ES-I3 (cell line): Measurements from ENCODE around the gene PI16.

ENCODE experiments used
- H3K36me3 ChIP-seq: 2 replicates; pipeline ENCODE4 v1.6.1; 2013; ENCODE audit warnings: mild to moderate bottlenecking, low read length, control low read depth, moderate library complexity; ENCODE audit not compliant: insufficient read depth
- H3K4me1 ChIP-seq: 2 replicates; pipeline ENCODE4 v1.6.1; 2013; ENCODE audit warnings: mild to moderate bottlenecking, control low read depth, low read length; ENCODE audit not compliant: insufficient read depth
- H3K9ac ChIP-seq: 2 replicates; pipeline ENCODE4 v1.6.1; 2013; ENCODE audit warnings: low read depth, mild to moderate bottlenecking, low read length, moderate library complexity
- H3K9me3 ChIP-seq: 2 replicates; pipeline ENCODE4 v1.6.1; 2013; ENCODE audit warnings: mild to moderate bottlenecking, low read length, moderate library complexity; ENCODE audit not compliant: control insufficient read depth, insufficient read depth

The PI16 gene

DNA sequence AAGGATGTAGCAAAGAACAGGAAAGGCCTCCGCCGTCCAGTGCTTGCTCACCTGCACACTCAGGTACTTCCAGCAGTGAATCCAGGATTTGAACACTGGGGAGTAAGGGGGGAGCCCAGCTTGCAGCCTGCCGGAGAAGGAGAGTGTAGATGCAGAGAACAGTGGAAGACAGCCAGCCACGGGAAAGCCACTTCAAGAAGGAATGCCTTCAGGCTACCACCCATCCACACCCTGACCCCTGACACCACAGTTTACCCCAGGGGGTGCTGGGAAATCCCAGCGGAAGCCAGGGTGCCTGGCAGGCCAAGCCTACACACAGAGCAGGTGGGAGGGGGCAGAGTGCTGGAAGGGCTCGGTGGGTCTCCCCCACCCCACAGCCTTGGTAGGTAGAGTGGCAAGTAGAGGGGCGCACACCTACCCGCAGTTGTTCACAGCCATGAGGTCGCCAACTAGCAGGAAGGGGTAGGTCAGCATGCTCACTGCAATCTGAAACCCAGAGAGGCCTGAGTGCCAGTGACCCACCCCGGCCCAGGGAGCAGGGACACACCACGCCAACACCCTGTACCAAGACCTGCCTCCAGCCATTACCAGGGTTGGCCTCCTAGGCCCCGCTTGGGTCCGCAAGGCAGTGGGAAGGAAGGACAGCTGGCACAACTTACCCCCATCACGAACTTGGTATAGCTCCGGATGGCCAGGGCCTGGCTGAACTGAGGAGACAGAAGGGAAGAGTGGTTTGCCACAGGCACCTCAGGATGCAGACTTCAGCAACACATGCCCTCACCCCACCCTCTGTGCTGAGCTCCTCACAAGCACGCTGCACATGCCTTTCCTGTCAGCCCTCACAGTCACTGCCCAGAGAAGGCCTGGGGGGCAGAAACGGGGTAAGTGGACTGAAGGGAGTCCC is 15.7 kb downstream of the PI16 start:
- Histone ChIP-seq H3K9ac (no peak overlapping the region), H3K9me3 (no peaks in the 10 kb centered on the region), H3K36me3 (peaks cover 46% of the 10 kb centered on the region), H3K4me1 (no peaks in the 10 kb centered on the region)

DNA sequence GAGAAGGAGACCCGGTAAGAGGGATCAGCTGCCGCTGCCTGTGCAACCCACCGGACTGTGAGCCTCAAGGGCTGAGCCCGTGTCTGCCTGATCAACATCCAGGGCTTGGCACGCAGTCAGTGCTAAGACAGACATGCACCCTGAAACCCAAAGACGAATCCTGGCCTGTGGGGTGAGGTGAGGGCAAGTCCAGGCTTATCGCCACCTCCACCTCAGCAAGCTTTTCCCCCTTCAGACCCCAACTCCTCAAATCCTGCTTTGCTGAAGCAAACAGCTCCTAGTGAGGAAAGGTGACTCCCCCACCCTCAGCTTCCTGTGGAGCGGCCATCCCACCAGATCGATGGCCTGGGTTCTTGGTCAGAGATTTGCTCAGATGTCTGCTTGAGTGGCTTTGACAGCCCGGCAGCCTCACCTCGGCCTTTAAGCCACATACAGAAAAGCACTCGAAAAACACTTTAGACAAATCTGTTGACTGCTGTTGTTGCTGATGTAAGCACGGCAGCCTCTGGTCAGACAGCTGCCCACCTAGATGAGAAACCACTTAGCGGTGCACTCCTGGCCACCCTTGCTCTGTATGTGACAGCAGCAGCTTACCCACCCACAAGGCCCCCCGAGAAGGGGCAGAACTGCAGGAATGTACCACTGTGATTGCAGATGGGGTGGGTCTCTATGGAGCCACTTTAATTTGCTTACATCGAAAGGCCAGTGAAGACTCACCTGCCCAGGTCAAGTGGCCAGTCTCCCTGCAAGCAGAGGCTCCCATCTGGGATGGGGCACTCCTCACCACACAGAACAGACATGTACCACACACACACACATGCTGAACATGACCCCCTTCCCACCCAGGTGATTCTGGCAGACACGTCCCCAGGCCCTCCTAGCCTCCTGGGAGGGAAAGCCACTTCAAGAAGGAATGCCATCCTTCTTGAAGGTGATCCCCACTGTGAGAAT is 16.6 kb downstream of the PI16 start:
- no peaks in the 10 kb centered on the region for H3K4me1 ChIP-seq
- no peak overlapping the region for H3K9ac ChIP-seq

DNA sequence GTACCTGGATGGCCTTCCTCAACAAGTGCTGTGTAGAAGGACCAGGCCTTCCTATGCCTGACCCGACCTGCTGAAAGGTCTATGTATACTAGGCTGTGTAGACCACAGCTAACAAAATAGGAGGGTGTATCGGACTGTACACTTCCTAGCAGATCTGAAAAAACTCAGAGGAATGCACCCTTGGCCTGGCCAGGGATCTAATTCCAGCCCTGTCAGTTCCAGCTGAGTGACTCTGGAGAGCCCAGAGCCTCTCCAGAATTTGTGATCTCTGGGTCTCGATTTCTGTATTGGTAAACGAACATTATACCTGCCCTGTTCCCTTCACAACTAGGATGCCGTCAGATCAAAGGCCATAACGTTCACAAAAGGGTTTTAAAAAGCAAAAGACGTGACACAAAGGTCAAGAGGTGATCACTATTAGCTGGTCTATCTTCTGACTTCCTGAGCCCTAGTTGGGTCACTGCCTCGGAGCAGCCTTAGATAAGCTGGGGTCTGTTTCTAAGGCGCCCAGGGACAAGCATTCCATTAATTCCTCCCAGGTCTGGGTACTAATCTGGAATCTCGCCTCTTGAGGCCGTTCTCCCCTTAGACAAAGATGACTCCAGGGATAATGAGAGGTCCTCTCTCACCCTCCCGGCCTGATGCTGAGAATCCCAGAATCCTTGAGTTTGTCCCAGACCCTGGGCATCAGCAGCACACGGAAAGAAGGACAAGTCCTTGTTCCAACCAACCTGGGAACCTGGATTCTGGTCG is 17.6 kb downstream of the PI16 start:
- Histone ChIP-seq H3K4me1 (no peaks in the 10 kb centered on the region), H3K9me3 (no peaks in the 10 kb centered on the region), H3K36me3 (peaks cover 51% of the 10 kb centered on the region), H3K9ac (no peak overlapping the region)

More for the DNA sequence above, 16.6 kb downstream of the PI16 start:
- no peaks in the 10 kb centered on the region for H3K9me3 ChIP-seq
- peaks cover 51% of the 10 kb centered on the region for H3K36me3 ChIP-seq

DNA sequence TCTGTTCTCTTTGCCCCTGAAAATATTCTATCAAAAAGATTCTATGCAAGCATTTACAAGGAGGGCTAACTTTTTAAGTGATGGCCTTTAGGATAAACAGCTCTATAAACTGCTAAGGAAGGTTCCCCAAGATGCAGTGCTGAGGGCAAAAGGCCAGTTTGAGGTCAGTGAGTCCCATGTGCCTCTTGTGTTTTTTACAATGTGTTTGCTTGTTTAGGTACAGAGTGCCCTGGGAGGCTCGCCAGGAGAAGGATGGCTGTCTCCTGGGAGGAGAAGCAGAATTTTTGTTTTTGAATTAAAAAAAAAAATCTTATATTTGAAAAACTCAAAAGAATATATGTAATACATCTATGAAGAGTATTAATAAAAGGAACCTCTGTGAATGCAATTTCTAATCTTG is 18.7 kb downstream of the PI16 start:
- Histone ChIP-seq H3K9me3 (no peaks in the 10 kb centered on the region), H3K9ac (no peak overlapping the region), H3K4me1 (no peaks in the 10 kb centered on the region), H3K36me3 (peaks cover 52% of the 10 kb centered on the region)

DNA sequence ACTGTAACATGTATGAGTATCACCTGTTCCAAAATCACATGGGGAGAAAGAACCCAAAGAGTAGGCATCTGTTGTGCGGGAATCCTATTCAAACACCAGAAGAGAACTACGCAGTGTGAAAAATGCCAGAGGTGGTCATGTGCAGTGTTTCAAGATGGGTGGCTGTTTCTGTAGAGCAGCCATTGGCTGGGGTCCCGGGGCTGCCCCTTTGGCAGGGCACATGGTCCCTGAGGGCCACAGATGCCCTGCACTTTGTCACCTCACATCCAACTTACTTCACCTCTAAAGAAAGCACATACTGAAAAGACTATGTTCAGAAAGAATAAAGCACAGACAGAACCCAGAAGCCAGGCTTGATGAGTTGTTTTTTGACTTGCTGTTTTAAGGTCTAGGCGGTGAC is 19.1 kb downstream of the PI16 start:
- no peaks in the 10 kb centered on the region for H3K9me3 ChIP-seq
- no peak overlapping the region for H3K9ac ChIP-seq
- peaks cover 54% of the 10 kb centered on the region for H3K36me3 ChIP-seq
- no peaks in the 10 kb centered on the region for H3K4me1 ChIP-seq

DNA sequence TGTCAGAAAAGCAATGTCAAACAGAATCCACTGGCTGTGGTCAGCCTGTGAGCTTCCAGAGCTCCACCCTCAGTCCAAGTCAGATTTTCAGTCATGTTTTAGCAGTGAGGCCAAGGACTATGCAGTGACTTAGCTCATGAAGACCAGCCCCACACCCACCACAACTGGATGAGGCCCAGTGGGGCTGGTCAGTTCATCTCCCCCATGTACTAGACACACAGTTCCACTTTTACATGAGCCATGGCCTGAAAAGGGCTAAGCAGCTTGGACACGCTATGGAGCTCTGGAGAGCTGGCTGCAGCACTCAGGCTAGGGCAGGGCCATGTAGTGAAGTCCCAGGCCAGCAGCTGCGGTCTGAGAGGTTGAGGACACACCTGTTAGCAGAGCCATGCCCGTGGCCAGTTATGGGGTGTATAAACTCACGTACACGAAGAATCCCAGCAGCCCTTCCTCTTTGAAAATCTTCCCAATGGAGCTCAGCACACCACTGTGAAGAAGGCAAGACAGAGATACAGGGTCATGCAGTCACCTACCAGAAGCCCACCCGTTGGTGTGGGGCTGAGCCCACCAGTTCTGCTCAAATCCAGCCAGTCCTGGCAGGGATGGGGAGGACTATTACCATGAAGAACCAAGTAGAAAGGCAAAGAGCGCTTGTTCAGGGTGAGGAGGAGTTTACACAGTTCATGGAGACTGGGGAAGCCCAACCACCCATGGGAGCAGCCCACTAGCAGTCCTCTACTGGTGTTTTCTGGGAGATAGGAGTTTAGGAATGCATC is 20.9 kb downstream of the PI16 start:
- Histone ChIP-seq H3K9me3 (no peaks in the 10 kb centered on the region), H3K4me1 (peaks cover 3% of the 10 kb centered on the region; the same call in 1 of the 2 replicates), H3K36me3 (peaks cover 38% of the 10 kb centered on the region), H3K9ac (no peak overlapping the region)

DNA sequence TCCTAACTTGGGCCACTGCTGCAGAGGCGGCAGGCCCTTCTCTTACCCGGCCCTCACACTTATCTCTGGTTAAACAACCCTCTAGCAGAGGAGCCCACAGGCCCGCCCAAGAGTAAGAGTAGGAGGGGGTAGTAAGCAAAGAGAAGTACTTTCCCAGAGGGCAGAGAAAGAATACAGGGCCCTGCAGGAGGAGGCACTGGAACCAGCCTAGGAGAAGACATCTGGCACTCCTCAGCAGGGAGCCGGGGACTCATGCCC is 21.4 kb downstream of the PI16 start:
- H3K36me3 ChIP-seq = peaks cover 35% of the 10 kb centered on the region

DNA sequence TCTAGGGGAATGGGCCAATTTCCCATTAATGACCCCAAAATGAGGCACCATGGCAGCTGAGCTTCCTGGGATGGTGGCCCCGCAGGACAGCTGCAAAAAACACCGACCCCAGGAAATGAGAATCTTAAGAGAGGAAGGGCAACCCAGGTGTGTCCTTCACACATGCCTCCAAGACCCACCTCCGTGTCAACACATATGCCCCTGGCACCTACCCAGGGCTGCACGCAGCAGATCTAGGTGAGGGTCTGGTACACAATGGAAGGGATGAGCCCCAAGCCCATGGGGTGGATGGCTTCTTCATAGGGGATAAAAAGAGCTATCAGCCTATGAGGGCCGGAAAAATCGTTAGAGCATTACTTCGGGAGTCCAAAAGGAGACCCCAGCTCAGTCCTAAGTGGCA is 22.0 kb downstream of the PI16 start:
- peaks cover 7% of the 10 kb centered on the region for H3K4me1 ChIP-seq
- no peak overlapping the region for H3K9ac ChIP-seq
- H3K9me3 ChIP-seq = no peaks in the 10 kb centered on the region
- H3K36me3 ChIP-seq = peaks cover 30% of the 10 kb centered on the region

More for the DNA sequence above, 21.4 kb downstream of the PI16 start:
- Histone ChIP-seq H3K9ac (no peak overlapping the region), H3K4me1 (peaks cover 3% of the 10 kb centered on the region; the same call in 1 of the 2 replicates), H3K9me3 (no peaks in the 10 kb centered on the region)

DNA sequence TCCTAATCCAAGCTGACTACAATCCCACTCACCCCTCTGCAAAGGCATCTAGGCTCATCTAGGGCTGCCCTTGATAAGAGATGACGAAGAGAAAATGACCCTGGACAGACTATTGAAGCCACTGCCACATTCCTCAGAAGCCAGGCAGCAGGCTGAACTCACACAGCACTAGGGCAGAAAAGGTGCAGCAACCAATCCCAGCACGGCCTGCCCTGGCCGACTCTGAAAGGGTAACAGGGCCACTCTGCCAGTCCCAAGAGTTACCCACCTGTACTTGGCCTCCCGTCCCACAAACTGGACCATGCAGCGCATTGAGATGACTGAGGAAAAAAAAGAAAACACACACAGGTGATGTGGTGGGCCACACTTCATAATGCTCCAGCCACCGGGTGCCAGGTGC is 22.4 kb downstream of the PI16 start:
- peaks cover 11% of the 10 kb centered on the region for H3K4me1 ChIP-seq
- no peaks in the 10 kb centered on the region for H3K9me3 ChIP-seq
- H3K36me3 ChIP-seq = peaks cover 26% of the 10 kb centered on the region
- H3K9ac ChIP-seq = no peak overlapping the region

DNA sequence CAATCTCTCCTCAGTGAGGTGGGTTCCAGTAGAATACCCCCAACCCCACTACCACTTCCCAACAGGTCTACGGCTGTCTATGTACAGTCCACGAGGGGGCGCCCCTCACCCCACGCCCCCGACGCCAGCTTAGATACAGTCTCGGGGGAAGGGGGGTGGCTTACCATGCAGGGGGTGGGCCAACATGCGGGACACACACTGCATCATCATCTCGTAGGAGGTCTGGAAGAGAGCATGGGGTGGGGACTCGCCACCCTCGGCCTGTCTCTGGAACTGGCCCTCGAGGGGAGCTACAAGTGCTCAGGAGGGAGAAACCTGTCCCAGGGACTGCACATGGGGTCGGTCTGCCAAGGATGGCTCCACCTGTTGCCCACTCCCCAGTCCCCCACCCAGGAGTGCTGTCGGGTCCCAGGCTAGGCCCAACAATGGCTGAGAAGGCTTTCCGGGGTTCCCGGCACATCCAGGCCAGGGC is 23.0 kb downstream of the PI16 start:
- Histone ChIP-seq H3K36me3 (peaks cover 23% of the 10 kb centered on the region), H3K4me1 (peaks cover 13% of the 10 kb centered on the region), H3K9me3 (no peaks in the 10 kb centered on the region), H3K9ac (no peak overlapping the region)

DNA sequence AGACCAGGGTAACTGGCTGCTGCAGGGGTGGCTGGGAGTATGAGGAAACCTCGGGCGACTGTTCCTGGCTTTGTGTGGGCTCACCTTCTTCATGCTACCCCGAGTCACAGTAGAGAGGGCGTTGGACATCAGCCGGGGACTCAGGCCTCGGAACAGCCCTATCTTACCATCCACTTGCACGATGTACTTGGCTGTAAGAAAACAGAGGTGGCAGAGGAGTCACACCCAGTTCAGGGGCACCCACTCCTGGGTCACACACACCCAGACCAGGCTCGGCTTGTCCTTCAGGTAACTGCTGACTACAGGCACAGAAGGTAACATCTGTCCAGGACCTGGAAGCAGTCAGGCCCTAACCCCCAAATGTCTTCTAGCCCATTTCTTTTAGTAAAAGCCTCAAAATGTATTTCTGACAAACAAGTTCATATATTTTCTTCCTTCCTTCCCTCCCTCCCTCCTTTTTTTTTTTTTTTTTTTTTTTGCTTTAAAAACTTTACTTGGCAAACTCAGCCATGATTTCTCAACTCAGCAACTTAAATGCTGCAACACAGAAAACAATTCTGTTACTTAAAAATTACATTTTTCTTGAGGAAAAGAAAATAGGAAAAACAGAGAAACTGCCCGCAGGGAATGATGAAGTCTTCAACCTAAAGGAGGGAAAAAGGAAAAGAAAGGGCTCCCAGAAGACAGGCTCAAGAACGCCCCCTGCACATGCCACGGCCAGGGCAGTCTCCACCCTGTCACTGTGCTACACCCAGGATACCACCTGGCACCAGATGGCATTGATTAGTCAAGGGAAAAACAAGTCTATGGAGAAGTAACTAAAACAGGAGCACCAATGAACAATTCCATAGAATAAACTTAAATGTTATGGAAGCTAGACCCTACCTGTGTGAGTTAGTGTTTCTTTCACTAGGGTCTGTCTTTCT is 24.1 kb downstream of the PI16 start:
- no peak overlapping the region for H3K9ac ChIP-seq
- H3K36me3 ChIP-seq = peaks cover 21% of the 10 kb centered on the region
- H3K9me3 ChIP-seq = no peaks in the 10 kb centered on the region
- peaks cover 23% of the 10 kb centered on the region for H3K4me1 ChIP-seq

DNA sequence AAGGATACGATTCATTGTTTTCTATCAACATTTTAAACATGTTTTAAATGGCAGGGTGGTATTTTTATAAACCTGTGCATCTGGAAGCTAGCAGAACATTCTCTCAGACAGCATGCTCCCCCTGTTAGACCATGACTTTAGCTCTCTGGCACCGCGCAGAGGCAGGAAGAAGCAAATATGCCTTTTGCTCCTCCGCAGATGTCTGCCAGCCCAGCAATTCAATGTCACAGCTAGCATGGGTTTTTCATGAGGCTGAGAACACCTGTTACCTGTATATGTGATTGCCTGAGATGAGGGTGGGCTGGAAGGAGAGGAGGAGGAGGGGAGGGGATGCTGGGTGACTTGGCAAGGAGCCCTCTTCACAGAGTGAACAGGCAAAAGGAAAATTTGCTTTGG is 24.8 kb downstream of the PI16 start:
- peaks cover 16% of the 10 kb centered on the region for H3K36me3 ChIP-seq
- H3K4me1 ChIP-seq = peaks cover 30% of the 10 kb centered on the region
- H3K9me3 ChIP-seq = no peaks in the 10 kb centered on the region
- H3K9ac ChIP-seq = no peak overlapping the region

DNA sequence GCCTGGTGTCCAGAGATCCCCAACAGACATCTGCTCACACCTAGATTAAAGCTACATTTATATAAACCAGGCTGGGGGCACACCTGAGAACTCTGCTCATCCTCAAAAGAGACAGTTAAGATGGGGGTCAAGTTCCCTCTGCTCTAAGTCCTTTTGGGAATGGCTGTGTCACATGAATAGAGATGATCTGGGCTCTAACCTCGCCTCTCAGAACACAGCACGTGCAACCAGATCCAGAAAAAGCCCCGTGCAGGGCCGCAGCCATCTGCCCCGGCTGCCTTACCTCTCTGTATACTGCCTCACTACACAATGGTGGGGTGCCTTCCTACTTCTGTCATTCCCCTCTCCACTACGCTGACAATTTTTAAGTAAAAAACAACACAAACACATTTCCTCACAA is 25.6 kb downstream of the PI16 start:
- peaks cover 9% of the 10 kb centered on the region for H3K36me3 ChIP-seq
- no peaks in the 10 kb centered on the region for H3K9me3 ChIP-seq
- peaks cover 33% of the 10 kb centered on the region for H3K4me1 ChIP-seq
- no peak overlapping the region for H3K9ac ChIP-seq
